SK-N-SH (cell line): ENCODE measurements around the gene IFNG. TPM values are rescaled to one million over a fixed set of nuclear protein-coding genes. Genes with fewer than 3 reads are reported as not detected.

Source experiments
- CTCF ChIA-PET: fragments of 300-600, 350-600 bp; formaldehyde crosslinking; extraction: SDS; loops from one replicate; lab custom pipeline; 2021; lab: Yijun Ruan, JAX
- POLR2A ChIA-PET: fragments of 350-600 bp; sonication (Branson Sonifier 250); formaldehyde crosslinking; extraction: SDS; loops from one replicate; lab custom pipeline; 2020; ENCODE audit warnings: antibody characterized with exemption, inconsistent platforms; lab: Yijun Ruan, JAX
- DNase-seq: peaks from one replicate; pipeline ENCODE4 v3.0.0; 2012
- H2AFZ ChIP-seq: fragments of 200-600 bp; sonication (generic); 2 replicates; pipeline ENCODE4 v1.8.1; 2016; ENCODE audit warnings: antibody characterized with exemption, mild to moderate bottlenecking, low read depth
- H3F3A ChIP-seq: fragments of 200-600 bp; sonication (generic); replicated peaks from 2 replicates; pipeline ENCODE3; 2016; ENCODE audit warnings: antibody characterized with exemption, mild to moderate bottlenecking; ENCODE audit not compliant: insufficient read depth
- H3K27ac ChIP-seq, 2 experiments: fragments of 200-500 bp in 1 of 2; fragments of 200-600 bp in 1 of 2; sonication (Bioruptor generic) in 1 of 2; sonication (generic), shearing (Covaris generic) in 1 of 2; 2 replicates each; pipeline versions ENCODE4 v1.5.1 to v1.6.1; 2014 to 2016; ENCODE audit warnings: low read depth in 2 of 2, inconsistent platforms in 1 of 2, low read length in 1 of 2, mild to moderate bottlenecking in 1 of 2, mixed read lengths in 1 of 2
- H3K27me3 ChIP-seq: fragments of 200-600 bp; sonication (generic), shearing (Covaris generic); 2 replicates; pipeline ENCODE4 v1.6.1; 2016; ENCODE audit warnings: mixed run types; ENCODE audit not compliant: insufficient read depth
- H3K36me3 ChIP-seq, 2 experiments: fragments of 200-500 bp in 1 of 2; fragments of 200-600 bp in 1 of 2; sonication (Bioruptor generic) in 1 of 2; sonication (generic) in 1 of 2; replicated peaks in 1 of 2; 2 replicates each; pipeline versions ENCODE3 to v1.5.1; 2014 to 2016; ENCODE audit warnings: low read length in 1 of 2, mild to moderate bottlenecking in 1 of 2; ENCODE audit not compliant: insufficient read depth in 2 of 2, control insufficient read depth in 1 of 2
- H3K4me1 ChIP-seq, 2 experiments: fragments of 200-500 bp in 1 of 2; fragments of 200-600 bp in 1 of 2; sonication (Bioruptor generic) in 1 of 2; sonication (generic), shearing (Covaris generic) in 1 of 2; 2 replicates each; pipeline versions ENCODE4 v1.5.1 to v1.6.1; 2014 to 2016; ENCODE audit warnings: low read depth in 1 of 2, low read length in 1 of 2, mixed run types in 1 of 2; ENCODE audit not compliant: insufficient read depth in 2 of 2, control insufficient read depth in 1 of 2
- H3K4me2 ChIP-seq: fragments of 200-600 bp; sonication (generic), shearing (Covaris generic); 2 replicates; pipeline ENCODE4 v1.6.1; 2017; ENCODE audit warnings: mixed run types
- H3K4me3 ChIP-seq, 2 experiments: fragments of 200-500 bp in 1 of 2; fragments of 200-600 bp in 1 of 2; sonication (Bioruptor generic) in 1 of 2; sonication (generic), shearing (Covaris generic) in 1 of 2; 2 replicates each; pipeline versions ENCODE4 v1.5.1 to v1.8.1; 2014 to 2016; ENCODE audit warnings: low read depth in 2 of 2, inconsistent platforms in 1 of 2, low read length in 1 of 2, mild to moderate bottlenecking in 1 of 2, mixed read lengths in 1 of 2, moderate library complexity in 1 of 2
- H3K79me2 ChIP-seq: fragments of 200-600 bp; sonication (generic); 2 replicates; pipeline ENCODE4 v1.8.1; 2017; ENCODE audit warnings: mild to moderate bottlenecking; ENCODE audit not compliant: insufficient read depth
- H3K9ac ChIP-seq: fragments of 200-600 bp; sonication (generic); 2 replicates; pipeline ENCODE4 v1.6.1; 2017; ENCODE audit warnings: mixed run types
- H3K9me2 ChIP-seq: fragments of 200-600 bp; sonication (generic); 2 replicates; pipeline ENCODE4 v1.6.1; 2017; ENCODE audit warnings: mixed run types
- H3K9me3 ChIP-seq: fragments of 200-600 bp; sonication (generic); 2 replicates; pipeline ENCODE4 v1.6.1; 2017; ENCODE audit warnings: mixed run types, mild to moderate bottlenecking, moderate library complexity
- H4K20me1 ChIP-seq: fragments of 200-600 bp; sonication (generic); 2 replicates; pipeline ENCODE4 v1.6.1; 2017; ENCODE audit warnings: mild to moderate bottlenecking, mixed run types; ENCODE audit not compliant: insufficient read depth
- CHD2 ChIP-seq: fragments of 150-350 bp; IDR thresholded peaks from 2 replicates; pipeline ENCODE4 v1.6.1; 2018; ENCODE audit warnings: low read length; ENCODE audit not compliant: partially characterized antibody
- ELF1 ChIP-seq: IDR thresholded peaks from 2 replicates; pipeline ENCODE4 v1.4.0; 2012
- EP300 ChIP-seq, 2 experiments: IDR thresholded peaks; 2 replicates each; pipeline versions ENCODE4 v1.4.0 to v1.6.1; 2012; ENCODE audit warnings: borderline replicate concordance in 1 of 2, low read depth in 1 of 2, low read length in 1 of 2
- EZH2phosphoT487 ChIP-seq: fragments of 200-600 bp; sonication (generic); IDR thresholded peaks from 2 replicates; pipeline ENCODE4 v1.6.1; 2017; ENCODE audit warnings: low read depth, mixed run types, mild to moderate bottlenecking, antibody characterized with exemption, moderate library complexity, borderline replicate concordance
- FOXM1 ChIP-seq: IDR thresholded peaks from 2 replicates; pipeline ENCODE4 v1.4.0; 2012; ENCODE audit warnings: low read depth, mild to moderate bottlenecking
- IRF3 ChIP-seq: fragments of 150-350 bp; IDR thresholded peaks from 2 replicates; pipeline ENCODE4 v1.6.1; 2016; ENCODE audit warnings: mild to moderate bottlenecking, low read depth, low read length
- JUND ChIP-seq: IDR thresholded peaks from 2 replicates; pipeline ENCODE4 v1.4.0; 2012
- MAX ChIP-seq: IDR thresholded peaks from 2 replicates; pipeline ENCODE4 v1.4.0; 2012; ENCODE audit warnings: low read depth
- PBX3 ChIP-seq: IDR thresholded peaks from 2 replicates; pipeline ENCODE4; 2012
- RAD21 ChIP-seq: IDR thresholded peaks from 2 replicates; pipeline ENCODE4 v1.6.1; 2012; ENCODE audit warnings: mild to moderate bottlenecking, low read length
- RCOR1 ChIP-seq: fragments of 150-350 bp; IDR thresholded peaks from 2 replicates; pipeline ENCODE4 v1.6.1; 2017; ENCODE audit warnings: antibody characterized with exemption, low read length
- REST ChIP-seq: IDR thresholded peaks from 2 replicates; pipeline ENCODE4 v1.6.1; 2012; ENCODE audit warnings: mild to moderate bottlenecking, low read depth, low read length, moderate library complexity
- RXRA ChIP-seq: IDR thresholded peaks from 2 replicates; pipeline ENCODE4 v1.4.0; 2012; ENCODE audit warnings: low read depth, mild to moderate bottlenecking, borderline replicate concordance
- SIN3A ChIP-seq: IDR thresholded peaks from 2 replicates; pipeline ENCODE4 v1.6.1; 2012; ENCODE audit warnings: low read depth, mild to moderate bottlenecking, low read length, moderate library complexity, borderline replicate concordance
- SMC3 ChIP-seq: IDR thresholded peaks from 2 replicates; pipeline ENCODE4 v1.6.1; 2012; ENCODE audit warnings: low read depth, low read length, improper control_type of control experiment
- TAF1 ChIP-seq: IDR thresholded peaks from 2 replicates; pipeline ENCODE4 v1.6.1; 2012; ENCODE audit warnings: low read depth, mild to moderate bottlenecking, low read length, moderate library complexity, borderline replicate concordance
- USF1 ChIP-seq: IDR thresholded peaks from 2 replicates; pipeline ENCODE4 v1.4.0; 2012; ENCODE audit warnings: low read depth, borderline replicate concordance
- USF2 ChIP-seq: fragments of 150-350 bp; IDR thresholded peaks from 2 replicates; pipeline ENCODE4 v1.6.1; 2017; ENCODE audit warnings: antibody characterized with exemption, low read length, low read depth, borderline replicate concordance
- YY1 ChIP-seq: IDR thresholded peaks from 2 replicates; pipeline ENCODE4 v1.4.0; 2012; ENCODE audit warnings: low read depth, mild to moderate bottlenecking
- ZBTB33 ChIP-seq: IDR thresholded peaks from 2 replicates; pipeline ENCODE4 v1.4.0; 2012; ENCODE audit warnings: low read depth, borderline replicate concordance
- WGBS: methylation state at CpG from one replicate; pipeline ENCODE4 v1.1.6; 2017; ENCODE audit warnings: low lambda C conversion rate; 5-methylcytosine and 5-hydroxymethylcytosine counted together
- polyA plus RNA-seq, 3 experiments: library from polyadenylated mRNA; depleted of rRNA; stranded (reverse); fragments of >200 nt; gene quantifications; 2 replicates each; pipeline ENCODE4 v1.2.3, GENCODE V29; 2012

IFNG gene
- polyA plus RNA-seq, 1 of the 3 experiments (the other 2 are of a cell fraction): not detected

- Histone ChIP-seq H3K36me3 (no peaks in the 10 kb centered on the region), H3K27me3 (peaks cover 4% of the 10 kb centered on the region; the same call in 1 of the 2 replicates), H3F3A (peaks cover 6% of the 10 kb centered on the region), H3K79me2 (no peaks in the 10 kb centered on the region), H3K4me2 (no peak overlapping the region), H3K4me3 (no peak overlapping the region), H3K27ac (no peak overlapping the region), H3K9me2 (no peaks in the 10 kb centered on the region), H3K4me1 (no peaks in the 10 kb centered on the region; a peak in 1 of 4 replicates), H4K20me1 (no peaks in the 10 kb centered on the region), H3K9ac (no peak overlapping the region), H2AFZ (no peak overlapping the region), H3K9me3 (no peaks in the 10 kb centered on the region)
- WGBS: 62% methylated on average over 5 of the region's 5 CpGs
- no peak for TF ChIP-seq USF1
- no peak for TF ChIP-seq TAF1
- no peak for TF ChIP-seq FOXM1
- TF ChIP-seq PBX3: no peak
- no peak for TF ChIP-seq JUND
- TF ChIP-seq EP300 (IDR thresholded peaks at IDR 0.05; ENCODE audit: borderline replicate concordance in 1 of 2, low read depth in 1 of 2, low read length in 1 of 2): no peak
- no peak for TF ChIP-seq IRF3
- no peak for TF ChIP-seq SIN3A
- no peak for TF ChIP-seq ZBTB33
- no peak for TF ChIP-seq RCOR1
- TF ChIP-seq MAX: no peak
- no peak for TF ChIP-seq ELF1
- TF ChIP-seq CHD2: no peak
- TF ChIP-seq RAD21: no peak
- no peak for TF ChIP-seq EZH2phosphoT487
- no peak for TF ChIP-seq RXRA
- no peak for TF ChIP-seq YY1
- TF ChIP-seq USF2: no peak
- TF ChIP-seq SMC3: no peak
- no peak for TF ChIP-seq REST
- no peak for DNase-seq
- CTCF ChIA-PET: no interaction called here
- POLR2A ChIA-PET: no interaction called here
These were observed 43.9 kb upstream of the IFNG start for GRCh38 chr12:68203460-68203875.
